Neural progenitor cell (in vitro differentiated cells): ENCODE data around the gene DDX31.

ENCODE experiments used
- EZH2 ChIP-seq: fragments of 200-600 bp; sonication (generic); IDR thresholded peaks from 2 replicates; pipeline ENCODE4 v1.6.1; 2017; ENCODE audit warnings: antibody characterized with exemption, mild to moderate bottlenecking, moderate library complexity
- EZH2phosphoT487 ChIP-seq: fragments of 200-600 bp; sonication (generic); IDR thresholded peaks from 2 replicates; pipeline ENCODE4 v1.6.1; 2017; ENCODE audit warnings: antibody characterized with exemption
- TF ChIP-seq, protein P1 (sequence below): fragments of 200-600 bp; sonication (generic); IDR thresholded peaks from 2 replicates; pipeline ENCODE4 v1.5.1; 2017; ENCODE audit warnings: antibody characterized with exemption, mild to moderate bottlenecking

DNA sequence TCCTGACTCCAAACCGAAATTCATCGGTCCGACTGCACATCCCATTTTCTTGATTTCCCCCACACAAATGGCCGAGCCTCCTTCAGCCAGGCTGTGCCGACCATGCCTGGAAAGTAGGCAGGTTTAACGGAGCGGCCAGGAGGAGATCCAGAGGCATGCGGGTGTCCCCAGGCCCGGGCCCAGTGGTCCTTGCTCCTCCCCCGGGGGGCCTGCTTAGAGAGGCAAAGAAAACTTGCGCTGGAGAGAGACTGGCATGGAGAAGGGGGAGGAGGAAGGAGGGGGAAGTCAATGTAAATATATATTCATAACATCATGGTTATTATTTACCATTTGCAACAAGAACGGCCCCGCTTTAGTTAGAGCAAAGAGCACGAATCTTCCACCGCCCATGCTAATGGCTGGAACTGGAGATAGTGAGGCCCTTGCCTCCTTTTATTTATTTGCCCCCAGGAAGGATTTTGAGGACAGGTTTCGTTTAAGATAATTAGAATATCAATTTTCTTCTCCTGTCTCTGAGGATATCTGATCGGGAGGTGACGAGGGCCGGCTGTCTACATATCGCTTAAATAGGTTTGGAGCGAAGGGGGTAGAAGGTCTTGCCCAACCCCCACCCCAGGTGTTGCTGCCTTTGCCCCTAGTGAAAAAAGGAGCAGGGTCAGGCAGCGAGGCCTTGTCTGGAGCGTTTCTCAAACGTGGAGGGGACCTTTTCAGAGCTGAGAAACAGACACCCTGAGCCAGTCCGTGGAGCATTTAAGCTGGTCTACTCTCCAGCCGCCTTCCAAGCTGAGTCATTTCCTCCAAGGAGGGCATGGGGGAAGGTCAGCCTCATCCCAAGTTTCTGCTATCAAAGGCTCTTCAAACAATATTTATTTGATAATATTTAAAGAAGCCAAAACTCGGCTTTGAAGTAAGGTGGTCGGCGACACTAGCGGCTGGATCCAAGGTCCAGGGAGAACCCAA is 84.9 kb downstream of the DDX31 start:
- TF ChIP-seq, protein P1, sequence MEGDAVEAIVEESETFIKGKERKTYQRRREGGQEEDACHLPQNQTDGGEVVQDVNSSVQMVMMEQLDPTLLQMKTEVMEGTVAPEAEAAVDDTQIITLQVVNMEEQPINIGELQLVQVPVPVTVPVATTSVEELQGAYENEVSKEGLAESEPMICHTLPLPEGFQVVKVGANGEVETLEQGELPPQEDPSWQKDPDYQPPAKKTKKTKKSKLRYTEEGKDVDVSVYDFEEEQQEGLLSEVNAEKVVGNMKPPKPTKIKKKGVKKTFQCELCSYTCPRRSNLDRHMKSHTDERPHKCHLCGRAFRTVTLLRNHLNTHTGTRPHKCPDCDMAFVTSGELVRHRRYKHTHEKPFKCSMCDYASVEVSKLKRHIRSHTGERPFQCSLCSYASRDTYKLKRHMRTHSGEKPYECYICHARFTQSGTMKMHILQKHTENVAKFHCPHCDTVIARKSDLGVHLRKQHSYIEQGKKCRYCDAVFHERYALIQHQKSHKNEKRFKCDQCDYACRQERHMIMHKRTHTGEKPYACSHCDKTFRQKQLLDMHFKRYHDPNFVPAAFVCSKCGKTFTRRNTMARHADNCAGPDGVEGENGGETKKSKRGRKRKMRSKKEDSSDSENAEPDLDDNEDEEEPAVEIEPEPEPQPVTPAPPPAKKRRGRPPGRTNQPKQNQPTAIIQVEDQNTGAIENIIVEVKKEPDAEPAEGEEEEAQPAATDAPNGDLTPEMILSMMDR = no peak
- TF ChIP-seq EZH2 (peak; percentile 44), EZH2phosphoT487 (peak; percentile 48)
